Astrocyte of the cerebellum (primary cell): ENCODE results near the gene RARRES2.
"Not testable (repeated sequence)": the region's sequence is repeated elsewhere in the genome, so short reads cannot be mapped to it uniquely, and the experiment has no call there.

Experiments
- DNase-seq: peaks from one replicate; pipeline ENCODE4 v3.0.0-alpha.2; 2011; ENCODE audit warnings: low read depth
- H3K4me3 ChIP-seq: 2 replicates; pipeline ENCODE4 v1.5.1; 2011; ENCODE audit warnings: mild to moderate bottlenecking, low read depth, low read length, moderate library complexity
- CTCF ChIP-seq: IDR thresholded peaks from 2 replicates; pipeline ENCODE4 v1.5.1; 2012; ENCODE audit warnings: low read length, low read depth, moderate library complexity, mild to moderate bottlenecking; ENCODE audit errors: missing control alignments
- in situ Hi-C: cut with HindIII; loops from 2 replicates; pipeline ENCODE4 v1.10.0; 2017; ENCODE audit warnings: low sequenced_read_pairs

RARRES2 gene

GRCh38 chr7:150341263-150342120 lies at the start of gene RARRES2:
Gene RARRES2, minus strand, starts transcription at chr7:150341629. Its CDS starts 1,020 bp downstream, at chr7:150340609.
- no peak for TF ChIP-seq CTCF
- in situ Hi-C loops: no loop called here
- no peak for DNase-seq
- peak within 1 kb of the TSS; percentile 21 for H3K4me3 ChIP-seq

- H3K4me3 ChIP-seq: no peak overlapping the region
- in situ Hi-C loops: no loop called here
- DNase-seq: no peak
- no peak for TF ChIP-seq CTCF
Measured at GRCh38 chr7:150390205-150390604, 48.8 kb upstream of the RARRES2 start.

- no peak overlapping the region for H3K4me3 ChIP-seq
- in situ Hi-C loops: no loop called here
- TF ChIP-seq CTCF: no peak
- no peak for DNase-seq
Measured at GRCh38 chr7:150389532-150389816, 48.0 kb upstream of the RARRES2 start.

GRCh38 chr7:150388709-150389531 lies 47.5 kb upstream of the RARRES2 start:
- peak; percentile 56 for DNase-seq
- in situ Hi-C loops: no loop called here
- H3K4me3 ChIP-seq: no peak overlapping the region

GRCh38 chr7:150388306-150388705 lies 46.9 kb upstream of the RARRES2 start:
- in situ Hi-C loops: no loop called here
- TF ChIP-seq CTCF: no peak
- no peak overlapping the region for H3K4me3 ChIP-seq
- DNase-seq: no peak

More at GRCh38 chr7:150388709-150389531, 47.5 kb upstream of the RARRES2 start:
- peak; percentile 83 for TF ChIP-seq CTCF

GRCh38 chr7:150385884-150386283 lies 44.5 kb upstream of the RARRES2 start:
- H3K4me3 ChIP-seq, in situ Hi-C loops: not testable (repeated sequence)

GRCh38 chr7:150385302-150385723 lies 43.9 kb upstream of the RARRES2 start:
- no peak for DNase-seq
- no peak overlapping the region for H3K4me3 ChIP-seq
- TF ChIP-seq CTCF: no peak
- in situ Hi-C loops: no loop called here

More at GRCh38 chr7:150385884-150386283, 44.5 kb upstream of the RARRES2 start:
- DNase-seq: not testable (repeated sequence)
